LNCAP (cell line): ENCODE data around the gene PSMA5.

Source experiments
- CTCF ChIP-seq: fragments of 450-650 bp; IDR thresholded peaks from 2 replicates; pipeline ENCODE4 v1.5.1; 2017; ENCODE audit warnings: mild to moderate bottlenecking

The PSMA5 gene

GRCh38 chr1:109443476-109443875 is 17.2 kb upstream of the PSMA5 start:
- TF ChIP-seq CTCF = no peak

- no peak for TF ChIP-seq CTCF
These were observed 14.8 kb upstream of the PSMA5 start for GRCh38 chr1:109441069-109441468.

- no peak for TF ChIP-seq CTCF
These were observed 12.6 kb upstream of the PSMA5 start for GRCh38 chr1:109438798-109439297.

GRCh38 chr1:109434484-109434883 is 8.2 kb upstream of the PSMA5 start:
- TF ChIP-seq CTCF = no peak

- TF ChIP-seq CTCF = no peak
These were observed 7.1 kb upstream of the PSMA5 start for GRCh38 chr1:109433322-109433721.

GRCh38 chr1:109432336-109432735 is 6.1 kb upstream of the PSMA5 start:
- TF ChIP-seq CTCF = no peak

- TF ChIP-seq CTCF = no peak
These were observed 871 bp upstream of the PSMA5 start for GRCh38 chr1:109427171-109427467.
